GM19372 (cell line): ENCODE data around the gene PTPRE.

Experiments
- ATAC-seq: cut with Tn5 transposase; IDR thresholded peaks from one replicate; pipeline ENCODE4 v1.9.1; 2021; ENCODE audit warnings: mild to moderate bottlenecking, low read depth, moderate library complexity; ENCODE audit not compliant: unreplicated experiment

The PTPRE gene

GRCh38 chr10:127923646-127924045 is 16.7 kb downstream of the PTPRE start:
- ATAC-seq, result no peak

- no peak for ATAC-seq
Observed at GRCh38 chr10:127925471-127926207, 18.7 kb downstream of the PTPRE start.

GRCh38 chr10:127926455-127926854 is 19.6 kb downstream of the PTPRE start:
- no peak for ATAC-seq

DNA sequence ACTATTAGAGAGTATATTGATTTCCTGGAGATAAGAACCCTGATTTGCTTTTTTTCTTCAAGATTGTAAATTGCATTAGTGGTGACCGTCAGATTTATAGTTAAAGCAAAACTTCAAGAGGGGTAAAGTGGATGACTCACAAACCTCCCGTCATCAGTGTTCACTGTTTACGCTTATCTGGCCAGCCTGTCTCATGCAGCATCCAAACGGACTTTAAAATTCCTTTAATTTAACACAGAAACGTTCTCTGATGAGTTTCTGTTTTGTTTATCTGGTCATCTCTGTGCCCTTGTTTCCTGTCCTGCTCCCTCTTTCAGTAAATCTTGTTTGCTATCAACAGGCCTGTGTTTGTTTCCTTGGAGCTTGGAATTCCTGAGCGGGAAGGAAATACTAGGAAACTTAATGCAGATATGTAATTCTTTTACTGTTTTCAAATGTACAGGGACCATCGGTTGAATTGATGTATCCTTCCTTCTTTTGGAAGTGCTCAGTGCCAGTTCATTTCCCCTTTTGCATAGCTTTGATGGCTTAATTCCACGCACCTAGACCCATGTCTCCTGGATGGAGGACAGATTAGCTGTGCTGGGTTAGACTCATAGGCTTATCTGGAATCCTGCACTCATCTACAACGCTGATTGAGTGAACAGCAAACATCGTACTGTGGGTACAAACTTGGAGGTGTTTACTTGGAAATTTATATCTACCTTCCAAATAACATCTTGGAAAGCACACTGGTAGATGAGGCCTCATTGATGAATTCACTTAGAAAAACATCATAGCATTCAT is 21.3 kb downstream of the PTPRE start:
- ATAC-seq, result no peak

- no peak for ATAC-seq
Observed at GRCh38 chr10:127932521-127933270, 25.8 kb downstream of the PTPRE start.

GRCh38 chr10:127933271-127933670 is 26.4 kb downstream of the PTPRE start:
- no peak for ATAC-seq

- no peak for ATAC-seq
Observed at GRCh38 chr10:127934383-127934782, 27.5 kb downstream of the PTPRE start.

DNA sequence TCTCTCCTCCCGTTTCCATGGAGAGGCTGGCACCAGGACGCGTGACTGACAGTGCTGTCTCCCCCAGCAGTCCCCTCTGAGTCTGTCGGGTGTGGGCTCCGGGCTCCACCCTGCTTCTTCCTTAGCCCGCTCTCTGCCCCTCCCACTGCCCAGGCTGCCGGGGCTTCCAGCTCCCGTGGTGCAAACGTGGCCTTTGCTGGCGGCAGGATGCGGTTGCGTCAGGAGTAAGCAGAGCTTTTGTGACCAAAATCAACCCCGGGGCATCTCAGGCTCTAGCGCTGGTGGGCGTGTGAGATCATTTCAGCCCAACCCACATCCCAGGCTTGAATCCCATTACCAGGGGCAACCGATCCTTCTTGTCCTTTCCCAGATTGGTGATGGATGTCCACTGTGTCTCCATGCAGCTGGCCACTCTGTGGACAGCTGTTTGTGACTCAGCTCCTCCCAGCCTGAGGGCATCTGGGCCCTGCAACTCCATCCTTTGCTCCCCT is 28.2 kb downstream of the PTPRE start:
- ATAC-seq, result no peak

GRCh38 chr10:127937069-127937468 is 30.2 kb downstream of the PTPRE start:
- no peak for ATAC-seq

DNA sequence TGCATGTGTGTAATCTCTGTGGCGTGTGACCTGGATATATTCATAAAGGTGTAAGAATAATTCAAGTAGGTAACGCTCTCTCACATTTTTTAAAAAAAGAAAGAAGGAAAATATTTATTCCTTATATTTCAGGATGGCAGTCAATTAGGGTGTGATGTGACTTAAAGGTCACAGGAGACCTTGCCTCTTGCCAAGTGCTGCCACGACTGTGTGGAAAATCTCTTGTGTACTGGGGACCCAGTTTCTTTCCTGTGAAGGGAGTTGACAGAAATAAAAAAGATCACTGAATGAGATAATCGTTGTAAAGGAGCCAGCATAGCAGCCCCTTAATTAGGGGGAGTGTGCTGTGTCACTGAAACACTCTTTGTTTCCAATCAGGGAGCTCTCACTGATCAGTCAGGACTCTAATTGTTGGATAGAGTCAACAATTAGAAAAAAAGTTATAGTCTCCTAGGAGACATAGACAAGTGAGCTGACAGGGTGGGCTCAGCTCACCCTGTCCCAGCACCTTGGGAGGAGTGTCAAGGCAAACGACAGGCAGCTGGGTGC is 31.1 kb downstream of the PTPRE start:
- ATAC-seq, result no peak

- ATAC-seq, result no peak
Observed at GRCh38 chr10:127939786-127940330, 33.0 kb downstream of the PTPRE start.

GRCh38 chr10:127940866-127941640 is 34.1 kb downstream of the PTPRE start:
- no peak for ATAC-seq

DNA sequence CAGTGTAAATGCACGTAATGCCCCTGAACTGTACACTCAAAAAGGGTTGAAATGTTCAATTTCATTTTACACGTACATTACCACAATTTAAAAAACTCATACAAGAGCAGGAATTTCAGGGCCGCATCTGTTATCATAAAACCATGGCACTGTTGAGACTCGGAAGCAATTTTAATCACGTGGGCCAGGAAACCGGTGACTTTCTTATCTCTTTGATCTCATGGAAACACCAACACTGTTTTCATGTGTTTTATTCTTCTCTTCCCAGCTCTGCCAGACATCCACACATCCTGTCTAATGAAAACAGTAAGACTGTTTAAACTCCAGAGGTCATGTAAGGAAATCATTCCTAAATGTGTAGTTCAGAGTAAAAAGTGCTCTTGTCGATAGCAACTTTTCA is 35.9 kb downstream of the PTPRE start:
- ATAC-seq, result no peak

DNA sequence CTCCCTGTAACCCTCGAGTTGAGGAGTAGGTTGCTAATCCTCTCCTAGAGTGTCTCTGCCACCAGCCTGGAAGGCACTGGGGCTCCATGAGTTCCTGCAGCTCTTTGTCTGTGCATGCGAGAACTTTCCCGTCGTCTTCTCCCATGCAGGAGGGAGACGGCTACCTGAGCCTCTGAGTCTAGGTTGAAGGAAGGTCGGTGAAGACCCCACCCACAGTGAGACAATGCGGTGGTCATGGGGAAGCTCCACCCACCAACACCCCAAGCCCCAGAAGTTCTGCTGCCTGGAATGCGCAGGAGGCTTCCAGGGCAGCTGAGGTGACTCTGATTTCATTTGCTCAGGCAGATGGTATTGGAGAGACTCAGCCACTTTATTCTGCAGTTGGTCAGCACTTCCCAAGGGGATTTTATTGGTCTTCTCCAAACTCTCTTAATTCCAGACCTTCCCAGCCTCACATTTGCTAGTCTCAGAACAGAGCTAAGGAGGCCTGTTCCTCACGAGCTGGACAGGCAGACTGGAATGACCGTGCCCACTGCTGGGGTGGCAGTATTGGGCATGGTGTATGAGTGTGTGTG is 36.5 kb downstream of the PTPRE start:
- ATAC-seq, result no peak

DNA sequence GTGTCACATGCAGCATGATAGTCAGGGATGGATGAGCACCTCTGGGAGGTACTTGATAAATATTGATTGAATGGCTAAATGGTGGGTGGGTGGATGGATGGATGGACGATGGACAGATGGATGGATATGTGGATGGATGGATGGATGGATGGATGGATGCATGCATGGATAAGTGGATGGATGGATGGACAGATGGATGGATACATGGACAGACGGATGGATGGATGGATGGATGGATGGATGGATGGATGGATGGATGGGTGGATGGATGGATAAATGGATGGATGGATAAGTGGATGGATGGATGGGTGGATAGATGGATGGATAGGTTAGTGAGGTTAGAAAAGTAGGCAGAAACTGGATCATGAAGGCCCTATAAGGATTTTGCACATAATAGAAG is 37.4 kb downstream of the PTPRE start:
- ATAC-seq, result no peak

GRCh38 chr10:127945341-127945758 is 38.4 kb downstream of the PTPRE start:
- ATAC-seq, result no peak

GRCh38 chr10:127945948-127946711 is 39.2 kb downstream of the PTPRE start:
- no peak for ATAC-seq

DNA sequence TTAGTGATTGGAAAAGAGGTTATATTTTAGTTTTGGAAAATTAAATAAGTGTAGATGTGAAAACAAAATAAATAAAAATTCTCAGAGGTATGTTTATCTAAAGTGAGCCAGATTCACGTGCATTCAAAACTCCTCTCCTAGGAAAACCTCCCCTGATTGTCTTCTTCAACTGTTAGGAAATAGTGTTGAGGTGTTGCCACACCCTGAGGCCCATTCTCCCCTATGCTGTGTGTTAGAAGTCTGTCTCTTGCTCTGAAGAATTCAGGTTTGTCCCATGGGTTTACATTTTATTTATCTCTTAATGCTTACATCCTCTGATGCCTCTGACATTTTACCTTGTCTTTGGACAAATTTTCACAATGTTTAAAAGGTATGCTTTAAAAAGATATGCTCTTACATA is 40.3 kb downstream of the PTPRE start:
- no peak for ATAC-seq

DNA sequence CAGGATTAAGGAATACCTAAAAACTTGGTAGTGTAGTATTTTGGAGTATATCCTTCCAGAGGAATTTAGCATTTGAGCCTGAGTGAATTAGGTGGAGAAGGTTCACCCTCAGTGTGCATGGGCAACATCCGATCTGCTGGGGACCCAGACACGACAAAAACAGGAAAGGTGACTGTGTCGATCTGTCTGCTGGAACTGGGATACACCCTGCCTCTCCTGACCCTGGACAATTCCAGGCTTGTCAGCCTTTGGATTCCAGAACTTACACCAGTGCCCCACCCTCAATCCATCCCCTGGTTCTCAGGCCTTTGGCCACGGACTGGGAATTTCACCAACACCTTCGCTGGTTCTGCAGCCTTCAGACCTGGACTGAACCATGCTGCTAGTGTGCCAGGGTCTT is 41.9 kb downstream of the PTPRE start:
- ATAC-seq, result no peak
